ENCODE measurements around the gene SPG11.
"Not testable (repeated sequence)": the region's sequence is repeated elsewhere in the genome, so short reads cannot be mapped to it uniquely, and the experiment has no call there.

SPG11 gene

DNA sequence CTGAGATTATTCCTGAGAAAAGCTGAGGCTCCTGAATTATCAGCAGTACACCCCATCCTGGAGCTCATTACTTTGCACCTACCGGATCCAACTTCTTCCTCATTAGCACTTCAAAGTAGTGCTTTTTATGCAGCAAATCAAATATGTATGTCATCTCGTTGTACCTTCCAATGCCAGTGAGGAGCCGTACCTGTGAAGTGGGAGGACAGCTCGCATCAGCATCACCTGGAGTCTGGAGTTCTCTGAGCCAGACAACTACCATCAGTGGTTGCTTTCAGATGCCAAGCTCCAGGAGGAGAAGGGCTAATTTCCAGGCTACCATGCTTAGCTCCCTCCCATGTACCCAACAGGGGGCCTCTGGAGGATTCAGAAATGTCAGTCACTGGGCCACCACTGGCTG, 94.1 kb downstream of the SPG11 start:
- peaks cover 29% of the 10 kb centered on the region for H3K36me3 ChIP-seq (ENCODE audit: control insufficient read depth, insufficient read depth, low read length)
- H3K27ac ChIP-seq (ENCODE audit: low read depth, low read length), result no peak overlapping the region

DNA sequence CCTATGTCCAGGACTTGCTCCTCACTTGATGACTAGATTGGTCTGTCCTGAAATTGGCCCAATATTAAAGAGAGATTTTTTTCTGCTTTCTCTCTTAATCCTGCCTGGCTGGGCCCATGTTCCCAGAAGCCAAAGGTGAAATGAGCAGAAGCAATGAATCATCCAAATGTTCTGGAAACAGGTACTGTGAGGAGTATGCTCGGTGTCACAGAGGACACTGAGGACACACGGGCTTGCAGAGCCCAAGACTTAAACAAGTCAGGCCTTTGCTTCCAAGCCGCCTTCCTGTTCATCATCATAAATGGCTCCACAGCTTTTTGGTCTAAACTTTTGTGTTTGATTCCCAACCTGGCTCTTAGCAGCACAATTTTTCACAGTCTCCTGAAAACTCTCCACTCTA, 95.1 kb downstream of the SPG11 start:
- Histone ChIP-seq H3K27me3 (ENCODE audit: control insufficient read depth, insufficient read depth, low read length) (no peaks in the 10 kb centered on the region), H3K27ac (ENCODE audit: low read depth, low read length) (no peak overlapping the region), H3K9ac (ENCODE audit: low read length) (no peak overlapping the region), H3K4me3 (ENCODE audit: low read length) (no peak overlapping the region), H3K4me1 (ENCODE audit: control insufficient read depth, insufficient read depth, low read length) (no peaks in the 10 kb centered on the region), H3K36me3 (ENCODE audit: control insufficient read depth, insufficient read depth, low read length) (peaks cover 31% of the 10 kb centered on the region)

More for the DNA sequence above, 94.1 kb downstream of the SPG11 start:
- Histone ChIP-seq H3K4me1 (ENCODE audit: control insufficient read depth, insufficient read depth, low read length) (no peaks in the 10 kb centered on the region), H3K9ac (ENCODE audit: low read length) (no peak overlapping the region), H3K27me3 (ENCODE audit: control insufficient read depth, insufficient read depth, low read length) (no peaks in the 10 kb centered on the region), H3K4me3 (ENCODE audit: low read length) (no peak overlapping the region)

DNA sequence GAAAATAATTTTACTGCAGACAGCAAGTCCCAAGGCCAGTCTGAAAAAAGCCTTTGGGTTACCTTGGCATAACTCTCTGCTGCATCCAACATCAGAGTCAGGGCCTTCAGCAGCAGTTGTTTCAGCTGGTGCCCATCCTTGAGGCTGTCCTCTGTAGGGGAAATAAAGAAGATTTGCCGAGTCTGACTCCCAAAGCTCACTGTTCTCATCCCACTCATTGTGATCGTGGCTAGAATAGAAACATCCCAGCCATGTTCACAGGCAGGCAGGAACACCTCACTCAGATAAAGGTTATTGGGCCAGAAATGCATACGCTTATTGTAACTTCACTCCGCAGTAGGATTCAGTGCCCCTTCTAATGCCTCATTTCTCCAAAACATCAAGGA, 97.3 kb downstream of the SPG11 start:
- Histone ChIP-seq H3K4me3 (ENCODE audit: low read length) (no peak overlapping the region), H3K36me3 (ENCODE audit: control insufficient read depth, insufficient read depth, low read length) (peaks cover 37% of the 10 kb centered on the region), H3K27ac (ENCODE audit: low read depth, low read length) (no peak overlapping the region), H3K4me1 (ENCODE audit: control insufficient read depth, insufficient read depth, low read length) (no peaks in the 10 kb centered on the region), H3K27me3 (ENCODE audit: control insufficient read depth, insufficient read depth, low read length) (no peaks in the 10 kb centered on the region), H3K9ac (ENCODE audit: low read length) (no peak overlapping the region)

DNA sequence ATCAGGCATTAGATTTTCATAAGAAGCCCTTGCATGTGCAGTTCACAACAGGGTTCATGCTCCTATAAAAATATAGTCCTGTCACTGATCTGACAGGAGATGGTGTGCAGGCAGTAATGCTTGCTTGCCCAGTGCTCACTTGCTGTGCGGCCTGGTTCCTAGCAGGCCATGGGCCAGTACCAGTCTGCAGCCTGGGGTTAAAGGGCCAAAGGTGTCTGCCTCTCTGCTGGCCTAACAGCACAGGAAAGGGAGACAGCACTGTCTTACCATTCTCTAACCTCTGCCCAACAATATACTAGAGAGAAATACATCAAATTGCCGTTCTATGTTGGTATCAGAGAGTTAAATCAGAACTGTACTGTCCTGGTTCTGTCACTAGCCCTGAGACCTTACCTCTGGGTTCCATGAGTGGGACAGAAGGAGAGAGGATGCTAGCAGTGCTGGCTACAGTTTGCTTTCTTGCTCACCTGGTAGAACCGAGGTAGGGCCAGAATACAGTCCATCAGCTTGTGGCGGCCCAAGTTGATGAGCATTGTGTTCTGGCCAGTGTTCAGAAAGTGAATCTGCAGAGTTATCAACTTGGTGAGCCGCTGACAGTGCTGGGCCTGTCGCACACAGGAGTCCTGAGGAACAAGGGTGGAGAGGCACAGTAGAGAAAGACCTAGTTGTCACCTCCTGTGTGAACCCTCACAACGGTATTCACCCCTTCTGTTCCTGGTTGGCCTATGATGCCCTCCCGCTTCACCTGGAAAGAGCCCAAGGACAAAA, 97.9 kb downstream of the SPG11 start:
- H3K27me3 ChIP-seq (ENCODE audit: control insufficient read depth, insufficient read depth, low read length), result no peaks in the 10 kb centered on the region
- H3K9ac ChIP-seq (ENCODE audit: low read length), result no peak overlapping the region
- no peak overlapping the region for H3K27ac ChIP-seq (ENCODE audit: low read depth, low read length)
- H3K36me3 ChIP-seq (ENCODE audit: control insufficient read depth, insufficient read depth, low read length), result peaks cover 40% of the 10 kb centered on the region
- H3K4me1 ChIP-seq (ENCODE audit: control insufficient read depth, insufficient read depth, low read length), result no peaks in the 10 kb centered on the region
- H3K4me3 ChIP-seq (ENCODE audit: low read length), result no peak overlapping the region

DNA sequence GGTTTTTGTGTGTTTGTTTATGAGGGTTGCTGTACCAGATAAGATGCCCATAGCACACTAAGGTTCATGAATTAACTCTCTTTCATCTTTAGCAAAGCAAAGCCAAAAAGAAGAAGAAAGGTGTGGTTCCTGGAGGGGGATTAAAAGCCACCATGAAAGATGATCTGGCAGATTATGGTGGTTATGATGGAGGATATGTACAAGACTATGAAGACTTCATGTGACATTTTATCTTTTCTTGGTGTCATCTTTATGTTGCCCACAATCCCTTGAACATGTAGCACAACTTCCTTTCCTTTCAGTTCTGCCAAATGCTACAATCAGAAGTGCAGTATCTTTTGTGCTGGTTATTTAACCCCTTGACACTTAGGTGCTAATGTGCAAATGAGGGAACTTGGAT, 102.5 kb downstream of the SPG11 start:
- H3K4me1 ChIP-seq (ENCODE audit: control insufficient read depth, insufficient read depth, low read length); H3K27ac ChIP-seq (ENCODE audit: low read depth, low read length); H3K4me3 ChIP-seq (ENCODE audit: low read length); H3K9ac ChIP-seq (ENCODE audit: low read length); H3K27me3 ChIP-seq (ENCODE audit: control insufficient read depth, insufficient read depth, low read length): not testable (repeated sequence)
- H3K36me3 ChIP-seq (ENCODE audit: control insufficient read depth, insufficient read depth, low read length), result peaks cover 33% of the 10 kb centered on the region

DNA sequence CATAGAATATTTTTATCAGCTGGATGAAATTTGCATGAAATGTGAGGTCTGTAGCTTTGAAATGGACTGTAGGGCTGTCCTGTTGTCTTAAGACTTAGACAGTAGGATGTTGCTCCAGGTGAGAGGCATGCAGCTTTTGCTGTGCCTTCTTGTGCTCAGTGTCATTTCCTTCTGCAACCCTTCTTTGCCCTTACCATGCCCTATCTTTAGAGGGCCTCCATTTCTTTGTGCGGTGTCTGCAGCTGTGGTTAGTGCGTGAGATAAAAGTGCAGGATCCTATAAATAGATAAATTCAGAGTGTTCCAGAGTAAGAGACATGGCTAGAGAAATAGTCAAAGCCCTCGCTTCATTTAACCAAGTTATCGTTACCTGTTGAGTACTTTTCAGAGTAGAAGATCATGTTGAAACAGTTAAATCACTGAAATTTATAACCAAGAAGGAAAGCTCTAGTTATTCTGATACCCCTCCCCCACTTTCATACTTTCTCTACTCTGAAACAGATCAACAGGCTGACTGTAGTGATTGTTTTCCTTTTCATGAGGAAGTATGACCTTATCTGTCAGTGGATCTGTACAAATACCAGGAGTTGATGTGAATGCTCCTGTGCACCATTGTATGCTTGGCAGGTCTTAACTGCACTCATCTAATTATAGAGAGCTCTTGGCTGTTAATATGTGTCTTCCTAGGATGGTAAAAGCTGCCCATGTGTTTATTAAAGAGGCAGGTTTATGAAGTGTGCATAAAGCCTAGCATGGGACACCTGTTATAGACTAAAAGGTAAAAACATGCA, 108.3 kb downstream of the SPG11 start:
- no peak overlapping the region for H3K4me3 ChIP-seq (ENCODE audit: low read length)
- H3K27me3 ChIP-seq (ENCODE audit: control insufficient read depth, insufficient read depth, low read length), result no peaks in the 10 kb centered on the region
- no peaks in the 10 kb centered on the region for H3K4me1 ChIP-seq (ENCODE audit: control insufficient read depth, insufficient read depth, low read length)
- no peak overlapping the region for H3K9ac ChIP-seq (ENCODE audit: low read length)
- peaks cover 25% of the 10 kb centered on the region for H3K36me3 ChIP-seq (ENCODE audit: control insufficient read depth, insufficient read depth, low read length)
- no peak overlapping the region for H3K27ac ChIP-seq (ENCODE audit: low read depth, low read length)

DNA sequence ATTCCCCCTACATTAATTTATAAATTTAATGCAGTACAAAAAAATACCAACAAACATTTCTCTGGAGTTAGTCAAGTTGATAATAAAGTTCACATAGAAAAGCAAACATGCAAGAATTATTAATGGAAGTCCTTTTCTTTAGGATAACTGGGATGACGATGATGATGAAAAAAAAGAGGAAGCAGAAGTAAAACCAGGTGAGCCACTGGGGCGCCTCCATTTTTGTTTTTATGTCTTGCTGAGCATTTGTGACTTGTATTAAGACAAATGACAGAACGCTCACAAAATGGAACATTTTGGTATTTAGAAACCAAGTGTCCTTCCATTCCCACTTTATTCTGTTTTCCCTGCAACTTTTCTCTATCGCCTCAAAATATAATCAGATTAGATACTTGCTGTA, 112.7 kb downstream of the SPG11 start:
- Histone ChIP-seq H3K27me3 (ENCODE audit: control insufficient read depth, insufficient read depth, low read length) (no peaks in the 10 kb centered on the region), H3K4me3 (ENCODE audit: low read length) (no peak overlapping the region), H3K9ac (ENCODE audit: low read length) (no peak overlapping the region), H3K4me1 (ENCODE audit: control insufficient read depth, insufficient read depth, low read length) (peaks cover 3% of the 10 kb centered on the region), H3K27ac (ENCODE audit: low read depth, low read length) (no peak overlapping the region), H3K36me3 (ENCODE audit: control insufficient read depth, insufficient read depth, low read length) (peaks cover 18% of the 10 kb centered on the region)

DNA sequence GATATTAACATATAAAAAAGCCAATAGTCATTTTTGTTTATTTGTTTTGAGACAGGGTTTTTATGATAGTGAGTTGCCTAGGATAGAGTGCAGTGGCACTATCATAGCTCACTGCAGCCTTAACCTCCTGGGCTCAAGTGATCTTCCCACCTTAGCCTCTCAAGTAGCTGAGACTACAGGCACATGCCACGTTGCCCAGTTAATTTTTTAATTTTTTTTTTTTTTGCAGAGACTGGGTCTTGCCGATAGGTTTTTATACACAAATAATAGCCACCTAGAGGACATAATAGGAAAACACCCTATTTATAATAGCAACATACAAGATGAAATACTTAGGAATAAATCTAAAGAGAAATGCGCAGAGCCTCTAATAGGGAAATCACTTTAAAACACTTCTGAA, 113.2 kb downstream of the SPG11 start:
- Histone ChIP-seq H3K36me3 (ENCODE audit: control insufficient read depth, insufficient read depth, low read length) (peaks cover 14% of the 10 kb centered on the region), H3K4me1 (ENCODE audit: control insufficient read depth, insufficient read depth, low read length) (peaks cover 3% of the 10 kb centered on the region), H3K9ac (ENCODE audit: low read length) (no peak overlapping the region), H3K27ac (ENCODE audit: low read depth, low read length) (no peak overlapping the region), H3K4me3 (ENCODE audit: low read length) (no peak overlapping the region), H3K27me3 (ENCODE audit: control insufficient read depth, insufficient read depth, low read length) (no peaks in the 10 kb centered on the region)

DNA sequence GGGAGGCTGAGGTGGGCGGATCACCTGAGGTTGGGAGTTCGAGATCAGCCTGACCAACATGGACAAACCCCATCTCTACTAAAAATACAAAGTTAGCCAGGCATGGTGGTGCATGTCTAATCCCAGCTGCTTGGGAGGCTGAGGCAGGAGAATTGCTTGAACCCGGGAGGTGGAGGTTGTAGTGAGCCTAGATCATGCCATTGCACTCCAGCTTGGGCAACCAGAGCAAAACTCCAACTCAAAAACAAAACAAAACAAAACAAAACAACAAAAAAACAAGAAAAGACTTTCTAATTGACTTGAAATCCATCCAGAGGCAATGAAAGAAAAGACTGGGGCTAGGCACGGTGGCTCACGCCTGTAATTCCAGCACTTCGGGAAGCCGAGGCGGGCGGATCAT, 114.3 kb downstream of the SPG11 start:
- H3K36me3 ChIP-seq (ENCODE audit: control insufficient read depth, insufficient read depth, low read length); H3K27me3 ChIP-seq (ENCODE audit: control insufficient read depth, insufficient read depth, low read length); H3K4me1 ChIP-seq (ENCODE audit: control insufficient read depth, insufficient read depth, low read length); H3K9ac ChIP-seq (ENCODE audit: low read length); H3K27ac ChIP-seq (ENCODE audit: low read depth, low read length); H3K4me3 ChIP-seq (ENCODE audit: low read length): not testable (repeated sequence)

DNA sequence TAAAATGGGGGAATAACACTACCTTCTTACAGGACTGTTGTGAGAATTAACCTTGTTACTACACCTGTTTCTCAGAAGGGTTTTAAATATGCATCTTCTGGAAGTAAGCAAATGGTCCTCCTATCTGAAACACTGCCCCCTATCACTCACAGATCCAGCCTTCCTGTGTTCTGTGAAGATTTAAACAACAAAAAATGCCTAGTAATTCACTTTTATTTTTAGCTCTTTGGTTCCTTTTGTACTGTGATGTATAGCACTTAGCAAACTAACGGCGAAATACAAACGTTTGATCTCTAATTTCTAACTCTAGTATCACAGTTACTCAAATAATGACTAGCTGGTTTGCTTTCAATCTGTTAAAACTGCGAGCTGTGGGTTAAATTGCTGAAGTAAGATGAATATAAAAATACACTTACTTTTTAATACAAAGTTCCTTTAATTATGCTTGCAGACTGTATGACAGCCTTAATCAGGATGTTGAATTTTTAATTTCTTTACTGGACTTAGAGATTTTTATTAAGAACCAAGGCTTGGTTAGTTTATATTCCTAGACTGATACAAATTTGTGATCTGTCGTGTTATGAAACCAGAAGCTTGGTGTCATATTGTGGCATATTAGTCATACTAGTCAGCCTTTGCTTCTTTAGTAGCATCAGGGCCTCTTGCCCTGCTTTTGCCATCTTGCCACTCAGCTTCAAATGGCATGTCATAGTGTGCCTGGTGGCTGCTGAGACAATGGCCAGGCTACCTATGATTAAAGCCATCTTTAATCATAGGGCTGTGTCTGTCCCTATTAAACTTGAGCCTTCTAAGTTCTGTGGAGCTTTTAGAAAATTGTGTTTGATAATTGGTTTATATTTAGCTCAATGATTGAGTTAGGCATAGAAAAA, 117.3 kb downstream of the SPG11 start:
- peaks cover 20% of the 10 kb centered on the region for H3K4me1 ChIP-seq (ENCODE audit: control insufficient read depth, insufficient read depth, low read length)
- no peaks in the 10 kb centered on the region for H3K27me3 ChIP-seq (ENCODE audit: control insufficient read depth, insufficient read depth, low read length)
- H3K36me3 ChIP-seq (ENCODE audit: control insufficient read depth, insufficient read depth, low read length), result no peaks in the 10 kb centered on the region
- H3K9ac ChIP-seq (ENCODE audit: low read length), result no peak overlapping the region
- H3K27ac ChIP-seq (ENCODE audit: low read depth, low read length), result no peak overlapping the region
- H3K4me3 ChIP-seq (ENCODE audit: low read length), result no peak overlapping the region

DNA sequence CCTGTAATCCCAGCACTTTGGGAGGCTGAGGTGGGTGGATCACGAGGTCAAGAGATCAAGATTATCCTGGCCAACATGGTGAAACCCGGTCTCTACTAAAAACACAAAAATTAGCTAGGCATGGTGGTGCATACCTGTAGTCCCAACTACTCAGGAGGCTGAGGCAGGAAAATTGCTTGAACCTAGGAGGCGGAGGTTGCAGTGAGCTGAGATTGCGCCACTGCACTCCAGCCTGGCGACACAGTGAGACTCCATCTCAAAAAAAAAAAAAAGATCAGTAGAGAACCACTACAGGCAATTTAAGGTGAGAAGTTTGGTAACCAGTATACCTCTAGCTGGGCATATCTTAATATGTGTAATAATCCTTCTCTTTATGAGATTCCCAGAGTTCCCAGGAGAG, 118.7 kb downstream of the SPG11 start:
- H3K4me1 ChIP-seq (ENCODE audit: control insufficient read depth, insufficient read depth, low read length), result peaks cover 21% of the 10 kb centered on the region

DNA sequence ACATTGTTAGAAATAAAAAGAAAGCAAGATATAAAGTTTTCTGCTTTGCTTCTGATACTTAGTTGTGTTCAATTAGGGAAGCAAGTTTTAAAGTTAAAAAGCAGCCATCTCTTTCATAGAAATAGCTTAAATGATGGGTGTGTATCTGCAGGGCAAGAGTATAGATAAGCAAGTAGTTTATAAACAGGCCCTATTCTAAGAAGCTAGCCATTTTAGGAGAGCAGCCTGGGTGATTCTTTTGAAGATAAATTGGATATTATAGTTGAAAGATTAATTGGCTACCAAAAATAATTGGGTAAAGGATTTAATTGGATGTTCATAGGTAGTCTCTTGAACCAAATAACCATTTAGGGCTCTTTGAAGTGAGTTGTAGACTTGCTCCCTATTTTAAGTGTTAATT, 120.9 kb downstream of the SPG11 start:
- peaks cover 32% of the 10 kb centered on the region for H3K4me1 ChIP-seq (ENCODE audit: control insufficient read depth, insufficient read depth, low read length)
- H3K27ac ChIP-seq (ENCODE audit: low read depth, low read length), result peak overlapping the region; percentile 32
- H3K9ac ChIP-seq (ENCODE audit: low read length), result no peak overlapping the region
- H3K4me3 ChIP-seq (ENCODE audit: low read length), result no peak overlapping the region
- H3K36me3 ChIP-seq (ENCODE audit: control insufficient read depth, insufficient read depth, low read length), result peaks cover 2% of the 10 kb centered on the region
- no peaks in the 10 kb centered on the region for H3K27me3 ChIP-seq (ENCODE audit: control insufficient read depth, insufficient read depth, low read length)

More for the DNA sequence above, 118.7 kb downstream of the SPG11 start:
- H3K36me3 ChIP-seq (ENCODE audit: control insufficient read depth, insufficient read depth, low read length); H3K27me3 ChIP-seq (ENCODE audit: control insufficient read depth, insufficient read depth, low read length); H3K9ac ChIP-seq (ENCODE audit: low read length); H3K4me3 ChIP-seq (ENCODE audit: low read length); H3K27ac ChIP-seq (ENCODE audit: low read depth, low read length): not testable (repeated sequence)
